WTC11 (cell line): Measurements from ENCODE around the gene MARK2. TPM values are rescaled to one million over a fixed set of nuclear protein-coding genes. Genes with fewer than 3 reads are reported as not detected.

Source experiments
- ATAC-seq: fragments of 200-7000 bp; cut with Tn5 transposase; 2 replicates; pipeline ENCODE4 v1.10.0; 2021; ENCODE audit warnings: mild to moderate bottlenecking, moderate library complexity
- CTCF ChIA-PET: fragments of 300-600 bp; sonication (Branson Sonifier 250); formaldehyde crosslinking; loops from one replicate; lab custom pipeline; 2021; ENCODE audit warnings: antibody characterized with exemption; lab: Charles Lee
- POLR2A ChIA-PET: fragments of 350-600 bp; sonication (Branson Sonifier 250); formaldehyde crosslinking; loops from one replicate; lab custom pipeline; 2021; ENCODE audit warnings: antibody characterized with exemption; lab: Charles Lee
- DNase-seq: peaks from one replicate; pipeline ENCODE4 v3.0.0; 2021; ENCODE audit warnings: low spot score
- H3K27ac Mint-ChIP-seq: 2 replicates; pipeline ENCODE4 v1.8.0; 2021; ENCODE audit warnings: mixed read lengths
- H3K27me3 Mint-ChIP-seq: 2 replicates; pipeline ENCODE4 v1.8.0; 2021; ENCODE audit warnings: low read depth, mild to moderate bottlenecking, moderate library complexity, mixed read lengths
- H3K36me3 Mint-ChIP-seq: 2 replicates; pipeline ENCODE4 v1.8.0; 2021; ENCODE audit warnings: mixed read lengths
- H3K4me1 Mint-ChIP-seq: 2 replicates; pipeline ENCODE4 v1.8.0; 2022; ENCODE audit warnings: mixed read lengths
- H3K4me3 Mint-ChIP-seq: 2 replicates; pipeline ENCODE4 v1.8.0; 2021; ENCODE audit warnings: mild to moderate bottlenecking, moderate library complexity, mixed read lengths
- H3K9me3 Mint-ChIP-seq: 2 replicates; pipeline ENCODE4 v1.8.0; 2021; ENCODE audit warnings: mixed read lengths
- ATF3 ChIP-seq: sonication (generic); formaldehyde crosslinking; conservative IDR thresholded peaks from 2 replicates; pipeline ENCODE4 v1.8.1; 2022; ENCODE audit warnings: mild to moderate bottlenecking, missing genetic modification reagents
- CBFB ChIP-seq: sonication (generic); formaldehyde crosslinking; IDR thresholded peaks from 2 replicates; pipeline ENCODE4 v1.8.1; 2022; ENCODE audit warnings: mild to moderate bottlenecking, low read depth, missing genetic modification reagents
- E2F4 ChIP-seq: sonication (generic); formaldehyde crosslinking; IDR thresholded peaks from 2 replicates; pipeline ENCODE4 v1.8.1; 2022; ENCODE audit warnings: low read depth, mild to moderate bottlenecking, moderate library complexity, missing genetic modification reagents, borderline replicate concordance
- ELF4 ChIP-seq: sonication (generic); formaldehyde crosslinking; IDR thresholded peaks from 2 replicates; pipeline ENCODE4 v1.8.1; 2022; ENCODE audit warnings: low read depth, mild to moderate bottlenecking, moderate library complexity, missing genetic modification reagents
- EMX1 ChIP-seq: fragments of 250-450 bp; sonication (Bioruptor Pico); IDR thresholded peaks from 2 replicates; pipeline ENCODE4 v1.8.0; 2021; ENCODE audit warnings: mild to moderate bottlenecking
- ESRRA ChIP-seq: sonication (generic); formaldehyde crosslinking; IDR thresholded peaks from 2 replicates; pipeline ENCODE4 v1.8.1; 2022; ENCODE audit warnings: mild to moderate bottlenecking, missing genetic modification reagents, borderline replicate concordance
- FOXP4 ChIP-seq: sonication (generic); formaldehyde crosslinking; IDR thresholded peaks from 2 replicates; pipeline ENCODE4 v1.8.0; 2022; ENCODE audit warnings: mild to moderate bottlenecking, missing genetic modification reagents
- HMGA2 ChIP-seq: fragments of 250-450 bp; sonication (Bioruptor Pico); IDR thresholded peaks from 2 replicates; pipeline ENCODE4 v1.4.0; 2021; ENCODE audit warnings: mild to moderate bottlenecking, moderate library complexity
- MLX ChIP-seq: sonication (generic); formaldehyde crosslinking; IDR thresholded peaks from 2 replicates; pipeline ENCODE4 v1.8.1; 2023; ENCODE audit warnings: mild to moderate bottlenecking, missing genetic modification reagents, moderate library complexity
- MXD4 ChIP-seq: fragments of 250-450 bp; sonication (Bioruptor Pico); IDR thresholded peaks from 2 replicates; pipeline ENCODE4 v1.8.0; 2021; ENCODE audit warnings: mild to moderate bottlenecking, moderate library complexity, borderline replicate concordance
- MYBL2 ChIP-seq: sonication (generic); formaldehyde crosslinking; IDR thresholded peaks from 2 replicates; pipeline ENCODE4 v1.8.1; 2023; ENCODE audit warnings: mild to moderate bottlenecking, moderate library complexity, missing genetic modification reagents
- NR3C1 ChIP-seq: sonication (generic); formaldehyde crosslinking; conservative IDR thresholded peaks from 2 replicates; pipeline ENCODE4 v1.8.1; 2023; ENCODE audit warnings: low read depth, mild to moderate bottlenecking, missing genetic modification reagents
- PRDM15 ChIP-seq: sonication (generic); formaldehyde crosslinking; IDR thresholded peaks from 2 replicates; pipeline ENCODE4 v1.8.0; 2022; ENCODE audit warnings: missing genetic modification reagents
- RELA ChIP-seq: sonication (generic); formaldehyde crosslinking; IDR thresholded peaks from 2 replicates; pipeline ENCODE4 v1.8.1; 2022; ENCODE audit warnings: missing genetic modification reagents, mild to moderate bottlenecking, borderline replicate concordance
- SMAD3 ChIP-seq: sonication (generic); formaldehyde crosslinking; IDR thresholded peaks from 2 replicates; pipeline ENCODE4 v1.8.0; 2022; ENCODE audit warnings: missing genetic modification reagents, mild to moderate bottlenecking, borderline replicate concordance
- SP1 ChIP-seq: sonication (generic); formaldehyde crosslinking; conservative IDR thresholded peaks from 2 replicates; pipeline ENCODE4 v1.8.1; 2022; ENCODE audit warnings: missing genetic modification reagents
- TEAD4 ChIP-seq: sonication (generic); formaldehyde crosslinking; IDR thresholded peaks from 2 replicates; pipeline ENCODE4 v1.8.0; 2022; ENCODE audit warnings: mild to moderate bottlenecking, missing genetic modification reagents
- ZBTB43 ChIP-seq: sonication (generic); formaldehyde crosslinking; IDR thresholded peaks from 2 replicates; pipeline ENCODE4 v1.8.1; 2023; ENCODE audit warnings: mild to moderate bottlenecking, missing genetic modification reagents
- ZMAT4 ChIP-seq: fragments of 250-450 bp; sonication (Bioruptor Pico); IDR thresholded peaks from 2 replicates; pipeline ENCODE4 v1.9.0; 2021; ENCODE audit warnings: mild to moderate bottlenecking
- ZNF396 ChIP-seq: fragments of 250-450 bp; sonication (Bioruptor Pico); IDR thresholded peaks from 2 replicates; pipeline ENCODE4 v1.8.0; 2021; ENCODE audit warnings: mild to moderate bottlenecking, moderate library complexity, borderline replicate concordance
- ZNF512 ChIP-seq: sonication (generic); formaldehyde crosslinking; IDR thresholded peaks from 2 replicates; pipeline ENCODE4 v1.8.1; 2022; ENCODE audit warnings: missing genetic modification reagents, borderline replicate concordance
- total RNA-seq: library from RNA; stranded (reverse); gene quantifications from 3 replicates; pipeline ENCODE4 v1.2.3, GENCODE V29; 2021

The MARK2 gene
- total RNA-seq, 1 experiment from 2014 or later, result 57.4 TPM

GRCh38 chr11:63879598-63880402, 40.9 kb downstream of the MARK2 start:
- ATAC-seq, result no peak
- CTCF ChIA-PET, result interaction anchor here (0.6 to 1.8 kb wide), 7 partner anchors 27 to 475 kb away, joined by 3 to 5 read pairs (median 4); partner anchors contain the start of gene MARK2
- peaks cover 5% of the 10 kb centered on the region; the same call in 1 of the 2 replicates for H3K36me3 Mint-ChIP-seq

GRCh38 chr11:63880403-63880790, 41.5 kb downstream of the MARK2 start:
- DNase-seq (no peak), ATAC-seq (peak; percentile 4)
- H3K27me3 Mint-ChIP-seq, result no peaks in the 10 kb centered on the region; the same call in 1 of the 2 replicates
- CTCF ChIA-PET, result interaction anchor here (0.6 to 1.8 kb wide), 5 partner anchors 26 to 474 kb away, joined by 3 to 5 read pairs (median 4); partner anchors contain the start of gene MARK2
- H3K4me1 Mint-ChIP-seq, result peaks cover 61% of the 10 kb centered on the region
- H3K9me3 Mint-ChIP-seq, result no peaks in the 10 kb centered on the region
- POLR2A ChIA-PET, result no interaction called here
- H3K27ac Mint-ChIP-seq, result peak overlapping the region; percentile 46
- H3K4me3 Mint-ChIP-seq, result no peak overlapping the region
- H3K36me3 Mint-ChIP-seq, result peaks cover 5% of the 10 kb centered on the region; the same call in 1 of the 2 replicates
- no peak for TF ChIP-seq ZNF396
- TF ChIP-seq PRDM15, result no peak
- no peak for TF ChIP-seq ELF4 (CRISPR knock-in tag)
- TF ChIP-seq FOXP4 (CRISPR knock-in tag), result no peak

More at GRCh38 chr11:63879598-63880402, 40.9 kb downstream of the MARK2 start:
- Mint-ChIP-seq H3K9me3 (no peaks in the 10 kb centered on the region), H3K27me3 (no peaks in the 10 kb centered on the region; the same call in 1 of the 2 replicates), H3K4me1 (peaks cover 62% of the 10 kb centered on the region), H3K4me3 (no peak overlapping the region; the same call in 1 of the 2 replicates), H3K27ac (peak overlapping the region; percentile 46)
- no peak for DNase-seq
- no peak for TF ChIP-seq CBFB
- no peak for TF ChIP-seq ZBTB43
- TF ChIP-seq MLX (CRISPR knock-in tag), result no peak
- TF ChIP-seq NR3C1 (CRISPR knock-in tag), result no peak
- TF ChIP-seq MYBL2, result no peak
- TF ChIP-seq SP1 (CRISPR knock-in tag), result no peak
- TF ChIP-seq MXD4 (CRISPR knock-in tag), result no peak
- no peak for TF ChIP-seq ATF3
- no peak for TF ChIP-seq ZNF512 (CRISPR knock-in tag)
- TF ChIP-seq RELA (CRISPR knock-in tag), result no peak
- no peak for TF ChIP-seq TEAD4 (CRISPR knock-in tag)
- TF ChIP-seq SMAD3 (CRISPR knock-in tag), result no peak
- TF ChIP-seq HMGA2 (CRISPR knock-in tag), result no peak
- TF ChIP-seq ZNF396, result no peak
- TF ChIP-seq E2F4 (CRISPR knock-in tag), result no peak
- no peak for TF ChIP-seq EMX1 (CRISPR knock-in tag)
- no peak for TF ChIP-seq ZMAT4 (CRISPR knock-in tag)
- no peak for TF ChIP-seq ESRRA (CRISPR knock-in tag)
- POLR2A ChIA-PET, result interaction anchor here (0.7 kb wide), 1 partner anchor 950 kb away, joined by 3 read pairs; no protein-coding TSS in a partner anchor
